Stimulated activated naive B cell treated with anti-CD40 and anti-IgM and Interleukin-4, amounts not matched to agents 10 μg/mL and 1 μg/mL and 100 μg/mL, for 72 hours (primary cell): ENCODE data around the gene STOX2.

ENCODE experiments used
- ATAC-seq, 2 donors: fragments of 150-1000 bp; cut with Tn5 transposase; replicated peaks; 2 replicates each; pipeline ENCODE4 v1.10.0; 2021; ENCODE audit warnings: moderate library complexity in 1 of 2
- DNase-seq: peaks from one replicate; pipeline ENCODE4 v3.0.0; 2021
- H3K27ac Mint-ChIP-seq: one replicate; pipeline ENCODE4 v1.8.0; 2022; ENCODE audit warnings: mild to moderate bottlenecking, mixed read lengths
- H3K27me3 Mint-ChIP-seq, 2 donors: one replicate each; pipeline ENCODE4 v1.8.0; 2022; ENCODE audit warnings: mixed read lengths in 2 of 2
- H3K36me3 Mint-ChIP-seq, 2 donors: one replicate each; pipeline ENCODE4 v1.8.0; 2022; ENCODE audit warnings: mixed read lengths in 2 of 2, mild to moderate bottlenecking in 1 of 2
- H3K4me1 Mint-ChIP-seq, 2 donors: one replicate each; pipeline ENCODE4 v1.8.0; 2022; ENCODE audit warnings: mixed read lengths in 2 of 2, mild to moderate bottlenecking in 1 of 2
- H3K4me3 Mint-ChIP-seq, 2 donors: one replicate each; pipeline ENCODE4 v1.8.0; 2022; ENCODE audit warnings: mild to moderate bottlenecking in 2 of 2, mixed read lengths in 2 of 2, moderate library complexity in 1 of 2
- H3K9me3 Mint-ChIP-seq, 2 donors: one replicate each; pipeline ENCODE4 v1.8.0; 2022; ENCODE audit warnings: mixed read lengths in 2 of 2, mild to moderate bottlenecking in 1 of 2

STOX2 gene

DNA sequence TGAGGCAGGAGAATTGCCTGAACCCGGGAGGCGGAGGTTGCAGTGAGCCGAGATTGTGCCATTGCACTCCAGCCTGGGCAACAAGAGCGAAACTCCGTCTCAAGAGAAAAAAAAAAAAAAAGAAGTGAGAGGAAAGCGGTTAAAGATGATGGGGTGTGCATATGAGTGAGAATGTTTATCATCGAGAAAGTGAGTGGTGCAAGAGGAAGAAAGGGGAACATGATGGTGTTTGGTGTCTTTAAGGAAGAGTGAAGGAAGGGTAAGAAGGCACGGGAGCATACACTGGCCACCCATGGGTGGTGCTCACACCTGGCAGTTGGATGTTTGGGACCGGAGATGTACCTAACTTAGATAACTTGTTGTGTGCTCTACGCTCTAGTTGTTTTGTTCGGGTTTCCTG, 62.2 kb downstream of the STOX2 start:
- DNase-seq (no peak), ATAC-seq (no peak)
- Mint-ChIP-seq H3K36me3 (no peaks in the 10 kb centered on the region), H3K9me3 (peaks cover 0 to 3% of the 10 kb centered on the region in 2 donors), H3K27ac (no peak overlapping the region), H3K4me1 (no peaks in the 10 kb centered on the region), H3K4me3 (no peak overlapping the region), H3K27me3 (peaks cover 31 to 47% of the 10 kb centered on the region in 2 donors)

DNA sequence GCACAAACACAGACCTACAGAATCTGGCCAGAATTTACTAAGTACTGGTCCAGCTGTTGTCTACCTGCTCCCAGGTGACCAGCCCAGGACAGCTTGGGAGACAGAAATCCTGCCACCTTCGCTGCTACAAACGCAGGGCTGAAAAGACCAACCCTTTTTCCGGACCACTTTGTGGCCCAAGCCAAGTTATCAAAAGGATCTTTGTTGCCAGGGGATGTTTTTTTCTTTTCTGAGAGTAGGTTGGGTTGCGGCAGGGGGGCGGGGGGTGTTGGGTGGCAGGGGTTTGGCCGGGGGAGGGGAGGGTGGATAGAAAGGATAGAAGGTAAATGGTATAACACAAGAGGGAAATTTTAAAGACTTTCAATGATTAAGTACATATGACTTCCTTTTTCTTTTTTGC, 63.4 kb downstream of the STOX2 start:
- DNase-seq: no peak
- H3K9me3 Mint-ChIP-seq: peaks cover 0 to 3% of the 10 kb centered on the region in 2 donors
- no peak overlapping the region for H3K4me3 Mint-ChIP-seq
- no peaks in the 10 kb centered on the region for H3K4me1 Mint-ChIP-seq
- peaks cover 31 to 47% of the 10 kb centered on the region in 2 donors for H3K27me3 Mint-ChIP-seq
- no peaks in the 10 kb centered on the region for H3K36me3 Mint-ChIP-seq
- H3K27ac Mint-ChIP-seq: no peak overlapping the region
- no peak for ATAC-seq

DNA sequence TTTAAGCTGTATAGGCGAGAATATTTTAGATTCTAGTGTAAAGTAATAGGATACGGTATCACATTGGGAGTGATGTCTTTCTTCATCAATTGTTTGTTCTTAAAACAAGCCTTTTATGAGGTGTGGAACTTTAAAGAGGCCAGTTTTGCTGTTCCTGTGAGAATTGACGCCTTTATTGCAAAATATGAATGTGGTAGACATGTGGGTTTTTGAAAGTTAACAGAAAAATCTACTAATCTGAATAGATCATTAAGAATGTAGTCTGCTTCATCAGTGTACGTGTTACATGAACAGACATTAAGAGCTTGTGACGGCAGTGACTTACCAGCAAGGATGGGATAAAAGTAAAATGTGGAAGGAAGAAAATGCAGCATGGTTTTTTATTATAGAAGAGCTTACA, 63.8 kb downstream of the STOX2 start:
- H3K9me3 Mint-ChIP-seq: peaks cover 0 to 3% of the 10 kb centered on the region in 2 donors
- no peak for ATAC-seq
- H3K4me1 Mint-ChIP-seq: no peaks in the 10 kb centered on the region
- peaks cover 31 to 46% of the 10 kb centered on the region in 2 donors for H3K27me3 Mint-ChIP-seq
- no peak for DNase-seq
- no peak overlapping the region for H3K4me3 Mint-ChIP-seq
- H3K27ac Mint-ChIP-seq: no peak overlapping the region
- no peaks in the 10 kb centered on the region for H3K36me3 Mint-ChIP-seq

DNA sequence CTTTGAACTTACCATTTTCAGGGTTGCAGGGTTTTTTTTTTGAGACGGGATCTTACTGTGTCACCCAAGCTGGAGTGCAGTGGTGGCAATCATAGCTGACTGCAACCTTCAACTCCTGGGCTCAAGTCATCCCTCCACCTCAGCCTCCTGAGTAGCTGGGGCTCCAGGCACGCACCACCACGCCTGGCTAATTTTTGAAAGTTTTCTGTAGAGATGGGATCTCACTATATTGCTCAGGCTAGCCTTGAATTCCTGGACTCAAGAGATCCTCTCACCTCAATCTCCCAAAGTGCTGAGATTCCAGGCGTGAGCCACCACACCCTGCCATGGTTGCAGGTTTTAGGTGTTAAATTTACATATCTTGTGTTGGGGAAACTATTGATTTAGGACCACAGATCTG, 64.5 kb downstream of the STOX2 start:
- Mint-ChIP-seq H3K27ac (no peak overlapping the region), H3K36me3 (no peaks in the 10 kb centered on the region), H3K9me3 (peaks cover 5 to 6% of the 10 kb centered on the region in 2 donors), H3K27me3 (peaks cover 25 to 39% of the 10 kb centered on the region in 2 donors), H3K4me3 (no peak overlapping the region), H3K4me1 (no peaks in the 10 kb centered on the region)
- no peak for DNase-seq
- ATAC-seq: no peak

DNA sequence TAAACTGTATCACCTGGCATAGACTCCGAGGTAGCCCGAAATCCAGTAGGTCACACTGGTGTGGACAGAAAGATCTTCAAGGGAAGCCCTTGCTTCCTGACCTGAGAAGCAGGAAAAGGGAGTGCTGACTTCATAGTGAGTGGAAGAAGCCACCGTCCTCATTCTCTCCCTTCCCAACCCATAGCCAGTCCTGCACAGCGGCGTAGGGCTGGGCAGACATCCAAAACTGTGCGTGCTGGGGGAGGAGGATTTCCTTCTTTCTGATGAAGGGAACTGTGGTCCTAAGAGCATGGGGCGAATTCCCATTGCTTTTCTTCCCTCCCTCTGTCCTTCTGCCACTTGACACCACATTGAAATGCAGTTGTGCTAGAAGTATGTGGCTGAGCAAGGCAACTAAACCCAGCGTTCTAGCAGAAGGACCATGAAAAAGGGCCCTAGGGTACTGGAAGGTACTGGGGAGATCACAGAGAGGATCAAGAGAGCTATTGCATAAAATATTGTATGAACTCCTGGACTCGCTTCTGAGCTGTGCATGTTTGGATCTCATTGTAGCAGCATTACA, 66.9 kb downstream of the STOX2 start:
- Mint-ChIP-seq H3K4me3 (no peak overlapping the region), H3K27me3 (peaks cover 9 to 24% of the 10 kb centered on the region in 2 donors), H3K4me1 (no peaks in the 10 kb centered on the region), H3K9me3 (peaks cover 9 to 10% of the 10 kb centered on the region in 2 donors), H3K27ac (no peak overlapping the region), H3K36me3 (no peaks in the 10 kb centered on the region)
- DNase-seq: no peak
- ATAC-seq: no peak

DNA sequence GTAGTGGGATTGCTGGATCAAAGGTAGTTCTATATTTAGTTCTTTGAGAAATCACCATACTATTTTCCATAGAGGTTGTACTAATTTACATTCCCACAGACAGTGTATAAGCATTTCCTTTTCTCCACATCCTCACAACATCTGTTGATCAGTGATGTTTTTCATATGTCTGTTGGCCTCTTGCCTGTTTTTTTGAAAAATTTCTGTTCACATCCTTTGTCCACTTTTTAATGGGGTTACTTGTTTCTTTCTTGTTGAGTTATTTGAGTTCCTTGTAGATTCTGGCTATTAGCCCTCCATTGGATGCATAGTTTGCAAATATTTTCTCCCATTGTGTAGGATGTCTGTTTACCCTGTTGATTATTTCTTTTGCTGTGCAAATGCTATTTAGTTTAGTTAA, 72.6 kb downstream of the STOX2 start:
- H3K27ac Mint-ChIP-seq: no peak overlapping the region
- H3K36me3 Mint-ChIP-seq: no peaks in the 10 kb centered on the region
- no peak for ATAC-seq
- H3K4me3 Mint-ChIP-seq: no peak overlapping the region
- no peak for DNase-seq
- H3K4me1 Mint-ChIP-seq: no peaks in the 10 kb centered on the region
- H3K27me3 Mint-ChIP-seq: no peaks in the 10 kb centered on the region
- H3K9me3 Mint-ChIP-seq: peaks cover 10 to 14% of the 10 kb centered on the region in 2 donors

DNA sequence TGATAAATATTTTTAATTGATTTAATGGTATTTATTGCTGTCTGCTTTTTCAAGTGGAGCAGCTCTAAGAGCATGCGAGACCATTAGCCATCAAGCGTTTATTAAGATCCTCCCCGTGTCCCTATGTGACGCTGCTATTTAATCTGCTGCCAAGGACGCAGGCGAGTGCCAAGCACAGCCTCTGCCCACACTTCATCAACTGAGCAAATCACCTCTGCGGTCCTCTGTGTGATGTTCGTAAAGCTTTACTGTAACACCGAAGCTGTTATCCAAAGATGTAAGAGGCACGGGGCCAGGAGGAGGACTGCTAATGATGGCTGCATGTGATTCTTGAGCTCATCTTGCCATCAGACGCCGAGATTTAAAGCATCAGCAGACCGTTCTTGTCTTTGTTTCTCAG, 79.5 kb downstream of the STOX2 start:
- no peak overlapping the region for H3K27ac Mint-ChIP-seq
- no peak overlapping the region for H3K4me3 Mint-ChIP-seq
- no peaks in the 10 kb centered on the region for H3K27me3 Mint-ChIP-seq
- H3K4me1 Mint-ChIP-seq: no peaks in the 10 kb centered on the region
- no peaks in the 10 kb centered on the region for H3K9me3 Mint-ChIP-seq
- no peak for DNase-seq
- H3K36me3 Mint-ChIP-seq: no peaks in the 10 kb centered on the region
- ATAC-seq: no peak

DNA sequence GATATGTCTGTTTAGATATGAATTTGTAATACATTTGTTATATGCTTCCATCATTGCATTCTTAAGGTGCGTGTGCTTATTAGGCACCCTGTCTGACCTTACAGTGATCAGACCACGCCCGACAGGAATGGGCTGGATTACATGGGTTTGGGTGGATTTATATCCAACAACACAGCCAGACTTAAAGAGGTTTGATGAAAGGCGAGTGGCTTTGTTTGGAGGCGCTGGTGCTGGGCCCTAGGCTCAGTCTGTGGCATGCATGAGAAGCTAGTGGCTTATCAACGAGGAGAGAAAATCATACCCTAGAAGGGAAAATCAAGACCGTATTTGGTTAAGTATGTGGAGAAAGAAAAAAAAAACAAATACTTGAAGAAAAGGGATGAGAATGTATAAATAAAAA, 80.7 kb downstream of the STOX2 start:
- Mint-ChIP-seq H3K27me3 (no peaks in the 10 kb centered on the region), H3K9me3 (no peaks in the 10 kb centered on the region), H3K4me1 (no peaks in the 10 kb centered on the region), H3K27ac (no peak overlapping the region), H3K4me3 (no peak overlapping the region), H3K36me3 (no peaks in the 10 kb centered on the region)
- no peak for DNase-seq
- no peak for ATAC-seq

DNA sequence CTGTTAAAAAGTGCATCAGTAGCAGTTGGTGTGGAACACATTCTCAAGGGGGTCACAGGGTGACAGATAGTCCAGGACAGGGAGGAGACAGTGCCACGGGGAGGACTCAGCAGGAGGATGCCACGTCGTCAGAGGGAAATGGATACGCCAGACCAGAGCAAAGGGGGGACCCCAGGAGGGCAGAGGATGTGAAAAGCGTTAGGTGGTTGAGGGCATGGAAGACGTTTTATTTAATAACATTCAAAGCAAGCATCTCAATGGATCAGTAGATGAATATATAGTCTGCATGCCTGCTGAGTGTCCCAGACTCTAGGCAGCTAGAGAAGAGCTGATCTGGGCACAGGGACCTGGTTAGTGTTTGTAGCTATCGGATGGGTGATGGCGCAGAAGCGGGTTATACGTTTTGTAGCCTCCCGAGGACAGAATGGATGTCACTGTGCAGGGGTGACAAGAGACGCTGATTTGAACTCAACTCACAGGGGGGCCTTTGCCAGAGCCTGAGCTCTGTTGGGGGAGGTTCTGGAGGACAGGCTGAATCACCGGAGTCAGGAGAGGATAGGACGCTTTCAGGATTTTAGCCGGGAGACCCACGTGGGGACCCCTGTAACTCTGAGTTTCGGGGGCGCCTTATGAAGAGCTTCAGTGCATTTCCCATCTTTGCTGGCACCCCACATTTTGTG, 81.3 kb downstream of the STOX2 start:
- no peak overlapping the region for H3K27ac Mint-ChIP-seq
- ATAC-seq: no peak
- DNase-seq: no peak

DNA sequence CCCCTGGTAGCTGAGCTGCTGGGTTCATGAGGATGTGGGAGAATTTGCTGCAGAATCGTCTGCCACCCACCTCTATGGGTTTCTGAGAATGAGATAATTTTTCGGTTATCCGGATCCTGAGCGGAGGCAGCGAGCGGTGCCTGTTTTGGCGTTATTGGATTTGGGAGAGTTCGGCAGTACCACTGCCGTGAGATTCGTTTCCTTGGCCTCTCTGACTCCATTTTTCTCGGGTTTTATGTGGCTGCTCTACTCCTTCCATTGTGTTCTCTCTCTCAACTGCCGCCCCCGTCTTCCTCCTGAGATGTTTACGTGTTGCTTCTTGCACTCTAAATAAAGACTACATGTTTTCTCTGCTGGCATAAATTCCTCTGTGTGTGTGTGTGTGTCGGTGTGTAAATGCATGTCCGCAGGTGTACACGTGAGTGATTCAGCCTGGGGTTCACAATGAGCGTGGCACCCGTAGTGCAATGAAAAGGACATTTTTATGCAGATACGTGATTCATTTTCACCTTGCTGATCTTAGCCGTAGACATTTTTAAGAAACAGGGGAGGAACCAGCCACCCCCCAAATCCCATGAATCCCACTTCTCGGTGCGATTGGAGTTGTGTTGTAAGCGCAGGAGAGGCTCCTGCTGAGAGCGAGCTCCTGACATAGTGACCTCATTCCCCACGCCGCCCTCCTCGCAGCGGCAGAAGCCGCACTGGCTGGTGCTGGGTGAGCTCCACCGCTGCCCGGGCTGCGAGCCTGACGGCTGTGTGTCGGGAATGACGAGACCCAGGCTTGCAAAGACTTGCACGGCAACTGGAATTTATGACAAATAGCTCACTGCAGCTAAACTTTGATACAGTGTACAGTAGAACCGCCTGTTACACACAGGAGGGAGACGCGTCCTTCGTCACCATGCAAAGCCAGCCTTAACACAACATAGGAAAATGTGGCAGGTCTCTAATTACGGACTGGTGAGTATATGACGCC, 82.2 kb downstream of the STOX2 start:
- no peak overlapping the region for H3K27ac Mint-ChIP-seq
- ATAC-seq (no peak), DNase-seq (no peak)
- H3K36me3 Mint-ChIP-seq: no peaks in the 10 kb centered on the region
- no peaks in the 10 kb centered on the region for H3K4me1 Mint-ChIP-seq
- H3K27me3 Mint-ChIP-seq: peaks cover 0 to 4% of the 10 kb centered on the region in 2 donors
- no peaks in the 10 kb centered on the region for H3K9me3 Mint-ChIP-seq
- H3K4me3 Mint-ChIP-seq: no peak overlapping the region

More for the DNA sequence above, 81.3 kb downstream of the STOX2 start:
- H3K27me3 Mint-ChIP-seq: no peaks in the 10 kb centered on the region
- H3K36me3 Mint-ChIP-seq: no peaks in the 10 kb centered on the region
- H3K4me3 Mint-ChIP-seq: no peak overlapping the region
- H3K4me1 Mint-ChIP-seq: no peaks in the 10 kb centered on the region
- H3K9me3 Mint-ChIP-seq: no peaks in the 10 kb centered on the region

DNA sequence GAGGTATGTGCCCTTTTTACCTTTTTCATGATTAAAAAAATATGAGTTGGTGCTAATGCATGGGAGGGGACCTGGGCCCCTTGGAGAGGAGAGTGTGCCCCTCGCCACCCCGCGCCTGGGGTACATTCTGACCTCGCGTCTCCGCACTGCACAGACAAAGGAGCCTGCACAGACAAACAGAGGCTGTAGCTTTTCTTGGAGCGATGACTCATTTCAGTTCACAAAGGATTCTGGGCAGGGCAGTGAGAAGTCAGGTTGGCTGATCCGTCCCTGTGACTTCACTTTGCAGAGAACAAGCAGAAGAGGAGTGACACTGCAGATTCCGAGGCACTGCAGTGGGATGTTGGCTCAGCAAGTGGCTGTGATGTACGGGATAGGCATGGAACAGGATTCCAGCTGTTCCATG, 82.9 kb downstream of the STOX2 start:
- H3K36me3 Mint-ChIP-seq: no peaks in the 10 kb centered on the region

DNA sequence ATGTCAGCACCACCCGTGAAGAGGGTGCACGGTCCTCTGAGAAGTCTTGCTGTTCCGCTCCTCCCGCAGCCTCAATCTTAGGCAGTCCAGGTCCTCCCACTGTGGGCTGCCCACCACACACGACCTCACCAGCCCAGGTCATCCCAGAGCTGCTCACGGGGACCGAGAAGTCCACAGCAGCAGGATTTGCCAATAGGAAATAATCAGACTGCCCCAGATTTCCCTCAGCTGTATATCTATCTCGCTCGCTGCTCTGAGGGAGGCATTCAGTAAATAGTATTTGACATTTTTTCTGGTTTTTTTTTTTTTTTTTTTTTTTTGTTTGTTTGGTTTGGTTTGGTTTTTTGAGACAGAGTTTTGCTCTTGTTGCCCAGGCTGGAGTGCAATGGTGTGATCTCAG, 83.8 kb downstream of the STOX2 start:
- no peak for DNase-seq
- ATAC-seq: no peak
- H3K4me1 Mint-ChIP-seq: no peaks in the 10 kb centered on the region

More for the DNA sequence above, 82.9 kb downstream of the STOX2 start:
- DNase-seq (no peak), ATAC-seq (no peak)
- Mint-ChIP-seq H3K4me3 (no peak overlapping the region), H3K27me3 (peaks cover 0 to 6% of the 10 kb centered on the region in 2 donors), H3K27ac (no peak overlapping the region), H3K9me3 (no peaks in the 10 kb centered on the region), H3K4me1 (no peaks in the 10 kb centered on the region)

DNA sequence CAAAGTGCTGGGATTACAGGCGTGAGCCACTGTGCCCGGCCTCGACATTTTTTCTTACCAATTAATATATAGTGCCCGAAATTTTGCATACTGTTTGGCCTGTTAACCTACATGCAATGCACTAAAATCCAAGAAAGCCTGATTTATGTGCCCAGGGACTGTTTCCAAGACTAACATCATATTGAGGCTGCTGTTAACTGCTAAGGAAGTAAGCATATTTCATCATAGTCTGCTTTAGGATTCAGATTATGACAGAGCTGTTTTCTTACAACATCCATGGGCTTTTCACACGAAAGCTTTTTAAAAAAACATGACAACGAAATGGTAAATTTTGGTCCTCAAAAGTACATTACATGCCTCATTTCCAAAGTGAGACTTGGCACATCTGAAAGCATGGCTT, 84.4 kb downstream of the STOX2 start:
- no peak for ATAC-seq
- no peak overlapping the region for H3K27ac Mint-ChIP-seq
- DNase-seq: no peak
- no peaks in the 10 kb centered on the region for H3K9me3 Mint-ChIP-seq
- no peak overlapping the region for H3K4me3 Mint-ChIP-seq
- no peaks in the 10 kb centered on the region for H3K4me1 Mint-ChIP-seq
- peaks cover 3 to 6% of the 10 kb centered on the region in 2 donors for H3K27me3 Mint-ChIP-seq
- no peaks in the 10 kb centered on the region for H3K36me3 Mint-ChIP-seq

More for the DNA sequence above, 83.8 kb downstream of the STOX2 start:
- H3K4me3 Mint-ChIP-seq: no peak overlapping the region
- no peak overlapping the region for H3K27ac Mint-ChIP-seq
- peaks cover 0 to 6% of the 10 kb centered on the region in 2 donors for H3K27me3 Mint-ChIP-seq
- no peaks in the 10 kb centered on the region for H3K36me3 Mint-ChIP-seq
- no peaks in the 10 kb centered on the region for H3K9me3 Mint-ChIP-seq

DNA sequence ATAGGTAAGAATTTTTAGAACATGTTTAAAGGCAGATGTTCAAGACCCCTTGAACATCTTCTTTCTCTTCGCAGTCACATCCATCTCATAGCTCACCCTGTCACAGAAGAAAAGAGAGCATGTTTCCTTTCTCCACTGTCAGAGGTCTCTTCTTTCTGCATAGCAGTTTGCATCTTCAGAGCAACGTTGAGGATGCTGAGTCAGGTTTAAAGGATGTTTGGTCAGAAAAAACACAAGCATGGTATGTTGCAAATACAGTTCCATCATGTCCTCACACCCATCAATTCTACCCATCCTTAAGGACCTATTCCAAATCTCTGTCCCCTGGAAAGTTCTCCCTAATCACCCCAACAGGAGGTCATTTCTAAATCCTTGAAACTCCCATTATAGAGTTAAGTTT, 84.8 kb downstream of the STOX2 start:
- no peak for DNase-seq
- no peak for ATAC-seq
- Mint-ChIP-seq H3K27me3 (peaks cover 4 to 6% of the 10 kb centered on the region in 2 donors), H3K4me1 (no peaks in the 10 kb centered on the region), H3K4me3 (no peak overlapping the region), H3K9me3 (no peaks in the 10 kb centered on the region), H3K36me3 (no peaks in the 10 kb centered on the region), H3K27ac (no peak overlapping the region)
